ENCODE results near the gene CTPS1. TPM values are rescaled to one million over a fixed set of nuclear protein-coding genes. Genes with fewer than 3 reads are reported as not detected.

Gene CTPS1
- polyA plus RNA-seq, 1 donor (not counting 4 experiments of a cell fraction or from before 2014, with no cell fraction given), result 43.3 TPM

GRCh38 chr1:40998668-40999067, 19.2 kb downstream of the CTPS1 start:
- Histone ChIP-seq H3K9me1 (ENCODE audit: control insufficient read depth, extremely low read depth, insufficient read depth, low read length) (no peaks in the 10 kb centered on the region), H3K36me3 (ENCODE audit: control insufficient read depth in 2 of 2, extremely low read depth in 1 of 2, insufficient read depth in 2 of 2, low read length in 2 of 2) (peaks cover 45 to 68% of the 10 kb centered on the region in 2 experiments), H3K27me3 (ENCODE audit: control insufficient read depth, extremely low read depth, insufficient read depth, low read length) (no peaks in the 10 kb centered on the region), H3K27ac (ENCODE audit: control insufficient read depth, insufficient read depth, low read length) (no peak overlapping the region), H3K4me1 (ENCODE audit: control insufficient read depth, extremely low read depth, insufficient read depth, low read length) (peaks cover 10% of the 10 kb centered on the region), H3K9ac (ENCODE audit: control insufficient read depth, extremely low read depth, insufficient read depth, low read length) (no peak overlapping the region), H3K4me2 (ENCODE audit: control insufficient read depth, extremely low read depth, insufficient read depth, low read depth, low read length) (no peak overlapping the region), H3K9me3 (ENCODE audit: control insufficient read depth, low read depth, low read length) (no peaks in the 10 kb centered on the region), H2AFZ (ENCODE audit: control insufficient read depth, low read length) (no peak overlapping the region), H4K20me1 (ENCODE audit: control insufficient read depth, extremely low read depth, insufficient read depth, low read length) (peaks cover 11% of the 10 kb centered on the region), H3K79me2 (ENCODE audit: control insufficient read depth, insufficient read depth, low read length) (peaks cover 24% of the 10 kb centered on the region), H3K4me3 (ENCODE audit: control insufficient read depth in 2 of 3, extremely low read depth in 1 of 3, insufficient read depth in 2 of 3, low read depth in 1 of 3, low read length in 3 of 3) (no peak overlapping the region)
- dilution Hi-C loops (cut with MboI; ENCODE audit: extremely low pct_ligation_motif_present, low sequenced_read_pairs), result no loop called here
- TF ChIP-seq CTCF (optimal IDR thresholded peaks at IDR 0.05 in 1 of 3, IDR thresholded peaks at IDR 0.05 in 1 of 3, conservative IDR thresholded peaks at IDR 0.05 in 1 of 3; ENCODE audit: extremely low read depth in 1 of 3, insufficient read depth in 2 of 3, low read length in 3 of 3) (no peak), EZH2 (IDR thresholded peaks at IDR 0.05; ENCODE audit: low read length) (no peak)
- DNase-seq (ENCODE audit: low read depth, low spot score) (no peak), FAIRE-seq (no peak)

- H3K27me3 ChIP-seq (ENCODE audit: control insufficient read depth, extremely low read depth, insufficient read depth, low read length), result no peaks in the 10 kb centered on the region
- no peaks in the 10 kb centered on the region for H3K9me3 ChIP-seq (ENCODE audit: control insufficient read depth, low read depth, low read length)
- DNase-seq (ENCODE audit: low read depth, low spot score), result no peak
- H3K9me1 ChIP-seq (ENCODE audit: control insufficient read depth, extremely low read depth, insufficient read depth, low read length), result peaks cover 2% of the 10 kb centered on the region
- FAIRE-seq, result no peak
- dilution Hi-C loops (cut with MboI; ENCODE audit: extremely low pct_ligation_motif_present, low sequenced_read_pairs), result no loop called here
- H3K36me3 ChIP-seq (ENCODE audit: control insufficient read depth in 2 of 2, extremely low read depth in 1 of 2, insufficient read depth in 2 of 2, low read length in 2 of 2), result peaks cover 34 to 78% of the 10 kb centered on the region in 2 experiments
- peak overlapping the region; percentile 39 for H3K4me2 ChIP-seq (ENCODE audit: control insufficient read depth, extremely low read depth, insufficient read depth, low read depth, low read length)
- H3K4me3 ChIP-seq (ENCODE audit: control insufficient read depth in 2 of 3, extremely low read depth in 1 of 3, insufficient read depth in 2 of 3, low read depth in 1 of 3, low read length in 3 of 3), result no peak overlapping the region
- no peak for TF ChIP-seq CTCF (optimal IDR thresholded peaks at IDR 0.05 in 1 of 3, IDR thresholded peaks at IDR 0.05 in 1 of 3, conservative IDR thresholded peaks at IDR 0.05 in 1 of 3; ENCODE audit: extremely low read depth in 1 of 3, insufficient read depth in 2 of 3, low read length in 3 of 3)
- no peak for TF ChIP-seq EZH2 (IDR thresholded peaks at IDR 0.05; ENCODE audit: low read length)
- peaks cover 43% of the 10 kb centered on the region for H3K4me1 ChIP-seq (ENCODE audit: control insufficient read depth, extremely low read depth, insufficient read depth, low read length)
- peaks cover 14% of the 10 kb centered on the region for H3K79me2 ChIP-seq (ENCODE audit: control insufficient read depth, insufficient read depth, low read length)
- peak overlapping the region; percentile 55 for H3K27ac ChIP-seq (ENCODE audit: control insufficient read depth, insufficient read depth, low read length)
- no peak overlapping the region for H2AFZ ChIP-seq (ENCODE audit: control insufficient read depth, low read length)
- H3K9ac ChIP-seq (ENCODE audit: control insufficient read depth, extremely low read depth, insufficient read depth, low read length), result peak overlapping the region; percentile 22
- peaks cover 9% of the 10 kb centered on the region for H4K20me1 ChIP-seq (ENCODE audit: control insufficient read depth, extremely low read depth, insufficient read depth, low read length)
These were observed 23.7 kb downstream of the CTPS1 start for GRCh38 chr1:41003127-41003639.

Measured in keratinocyte (primary cell).